ENCODE results near the gene DCTN1.

The DCTN1 gene

GRCh38 chr2:74413001-74413698 is 33.0 kb upstream of the DCTN1 start:
- no peak for DNase-seq

- no peak for DNase-seq
These were observed 27.6 kb upstream of the DCTN1 start for GRCh38 chr2:74407682-74408081.

- no peak for DNase-seq
These were observed 25.9 kb upstream of the DCTN1 start for GRCh38 chr2:74406035-74406434.

GRCh38 chr2:74401891-74402290 is 21.8 kb upstream of the DCTN1 start:
- no peak for DNase-seq

GRCh38 chr2:74399785-74400184 is 19.7 kb upstream of the DCTN1 start:
- no peak for DNase-seq

- no peak for DNase-seq
These were observed 16.0 kb upstream of the DCTN1 start for GRCh38 chr2:74396149-74396548.

- DNase-seq = no peak
These were observed 13.4 kb upstream of the DCTN1 start for GRCh38 chr2:74393525-74393924.

GRCh38 chr2:74392449-74392743 is 12.3 kb upstream of the DCTN1 start:
- no peak for DNase-seq

- peak; percentile 95 for DNase-seq
These were observed 11.7 kb upstream of the DCTN1 start for GRCh38 chr2:74391580-74392448.

- DNase-seq = no peak
These were observed 11.1 kb upstream of the DCTN1 start for GRCh38 chr2:74391209-74391579.

GRCh38 chr2:74390606-74391005 is 10.5 kb upstream of the DCTN1 start:
- no peak for DNase-seq

GRCh38 chr2:74387346-74387745 is 7.2 kb upstream of the DCTN1 start:
- no peak for DNase-seq

GRCh38 chr2:74385396-74385795 is 5.3 kb upstream of the DCTN1 start:
- no peak for DNase-seq

- no peak for DNase-seq
These were observed 3.9 kb upstream of the DCTN1 start for GRCh38 chr2:74384051-74384450.

- DNase-seq = no peak
These were observed 3.1 kb upstream of the DCTN1 start for GRCh38 chr2:74383254-74383653.

- no peak for DNase-seq
These were observed 1.6 kb upstream of the DCTN1 start for GRCh38 chr2:74381751-74382150.

- no peak for DNase-seq
These were observed 2.1 kb downstream of the DCTN1 start for GRCh38 chr2:74378007-74378406.

- DNase-seq = no peak
These were observed 4.3 kb downstream of the DCTN1 start for GRCh38 chr2:74375838-74376237.

- no peak for DNase-seq
These were observed 5.5 kb downstream of the DCTN1 start for GRCh38 chr2:74374509-74375205.

- no peak for DNase-seq
These were observed 6.1 kb downstream of the DCTN1 start for GRCh38 chr2:74373985-74374384.

GRCh38 chr2:74373221-74373676 is 6.9 kb downstream of the DCTN1 start:
- no peak for DNase-seq

GRCh38 chr2:74372674-74373073 is 7.4 kb downstream of the DCTN1 start:
- no peak for DNase-seq

GRCh38 chr2:74371421-74371820 is 8.7 kb downstream of the DCTN1 start:
- no peak for DNase-seq

GRCh38 chr2:74369976-74370375 is 10.1 kb downstream of the DCTN1 start:
- DNase-seq = no peak

Measured in activated CD4-positive, alpha-beta T cell treated with anti-CD3 and anti-CD28 coated beads, Interleukin-2, amount 50 U/mL, for 48 hours (primary cell).